ENCODE measurements around the gene INS. TPM values are rescaled to one million over a fixed set of nuclear protein-coding genes. Genes with fewer than 3 reads are reported as not detected.

Gene INS
- total RNA-seq, 1 experiment from 2014 or later, result not detected

DNA sequence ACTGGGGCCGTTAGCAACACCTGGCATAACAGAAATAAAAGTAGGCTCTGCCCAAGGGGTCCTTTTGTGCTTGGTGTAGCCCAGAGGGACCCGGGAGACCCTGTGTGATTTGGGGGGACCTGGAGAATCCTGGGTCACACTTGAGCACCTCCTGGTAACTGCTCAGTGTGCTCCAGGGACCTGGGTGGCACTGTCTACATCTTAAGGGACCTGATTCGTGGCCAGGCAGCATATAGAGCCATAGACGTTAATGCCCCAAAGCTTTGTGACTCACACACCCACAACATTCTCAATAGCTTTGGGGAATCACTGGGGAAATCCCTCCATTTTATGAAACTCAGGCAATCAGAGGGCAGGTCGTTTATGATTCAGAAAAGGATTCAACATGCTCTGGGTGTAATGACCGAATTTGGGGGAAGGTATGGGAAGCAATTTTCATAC, 18.2 kb downstream of the INS start:
- H3T11ph ChIP-seq (ENCODE audit: low read length), result no peak overlapping the region
- no peak overlapping the region for H3K4ac ChIP-seq (ENCODE audit: low read depth, low read length)
- no peak overlapping the region for H4K8ac ChIP-seq (replicated peaks; ENCODE audit: insufficient read length, low read depth, low read length)
- H3K18ac ChIP-seq (ENCODE audit: insufficient read length, low read depth, low read length), result no peak overlapping the region
- H3K4me1 ChIP-seq (ENCODE audit: insufficient read depth, low read length), result no peaks in the 10 kb centered on the region
- H3K9me3 ChIP-seq (ENCODE audit: control insufficient read depth, low read depth, low read length), result no peaks in the 10 kb centered on the region
- H2AFZ ChIP-seq (ENCODE audit: low read length), result no peak overlapping the region
- H3K9me3 Mint-ChIP-seq, result peaks cover 2 to 9% of the 10 kb centered on the region in 2 experiments; a peak in 3 of 5 replicates
- peaks cover 91% of the 10 kb centered on the region for H3K27me3 Mint-ChIP-seq (ENCODE audit: low read depth)
- H2BK20ac ChIP-seq (ENCODE audit: low read depth, low read length, poor library complexity, severe bottlenecking), result no peak overlapping the region
- H3K14ac ChIP-seq (ENCODE audit: insufficient read depth, low read length), result no peak overlapping the region
- TF ChIP-seq, protein P1, sequence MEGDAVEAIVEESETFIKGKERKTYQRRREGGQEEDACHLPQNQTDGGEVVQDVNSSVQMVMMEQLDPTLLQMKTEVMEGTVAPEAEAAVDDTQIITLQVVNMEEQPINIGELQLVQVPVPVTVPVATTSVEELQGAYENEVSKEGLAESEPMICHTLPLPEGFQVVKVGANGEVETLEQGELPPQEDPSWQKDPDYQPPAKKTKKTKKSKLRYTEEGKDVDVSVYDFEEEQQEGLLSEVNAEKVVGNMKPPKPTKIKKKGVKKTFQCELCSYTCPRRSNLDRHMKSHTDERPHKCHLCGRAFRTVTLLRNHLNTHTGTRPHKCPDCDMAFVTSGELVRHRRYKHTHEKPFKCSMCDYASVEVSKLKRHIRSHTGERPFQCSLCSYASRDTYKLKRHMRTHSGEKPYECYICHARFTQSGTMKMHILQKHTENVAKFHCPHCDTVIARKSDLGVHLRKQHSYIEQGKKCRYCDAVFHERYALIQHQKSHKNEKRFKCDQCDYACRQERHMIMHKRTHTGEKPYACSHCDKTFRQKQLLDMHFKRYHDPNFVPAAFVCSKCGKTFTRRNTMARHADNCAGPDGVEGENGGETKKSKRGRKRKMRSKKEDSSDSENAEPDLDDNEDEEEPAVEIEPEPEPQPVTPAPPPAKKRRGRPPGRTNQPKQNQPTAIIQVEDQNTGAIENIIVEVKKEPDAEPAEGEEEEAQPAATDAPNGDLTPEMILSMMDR (conservative IDR thresholded peaks at IDR 0.05), result no peak
- no peak overlapping the region for H4K5ac ChIP-seq (ENCODE audit: insufficient read length, low read depth, low read length)
- no peak overlapping the region for H3K23ac ChIP-seq (ENCODE audit: insufficient read length, low read depth, low read length)
- DNase-seq, result no peak
- H3K79me1 ChIP-seq (ENCODE audit: insufficient read depth, low read depth, low read length, poor library complexity, severe bottlenecking), result no peaks in the 10 kb centered on the region
- no peak overlapping the region for H3K4me3 Mint-ChIP-seq
- no peak overlapping the region for H3K27ac Mint-ChIP-seq
- H3K79me2 ChIP-seq (ENCODE audit: insufficient read depth, low read length), result no peaks in the 10 kb centered on the region
- H3K36me3 Mint-ChIP-seq (ENCODE audit: insufficient read depth in 1 of 3, low read depth in 3 of 3), result no peaks in the 10 kb centered on the region; a peak in 1 of 7 replicates
- H3K23me2 ChIP-seq (ENCODE audit: insufficient read length, low read depth, low read length, poor library complexity, severe bottlenecking), result peaks cover 4% of the 10 kb centered on the region
- H4K91ac ChIP-seq (ENCODE audit: insufficient read length, low read depth, low read length), result no peak overlapping the region
- no CpG with 5 or more reads among the region's 6 CpGs for whole genome bisulfite sequencing (ENCODE audit: extremely low coverage, insufficient read length, low lambda C conversion rate)
- no peak overlapping the region for H2BK120ac ChIP-seq (ENCODE audit: low read depth, low read length, poor library complexity, severe bottlenecking)
- no peak overlapping the region for H2BK15ac ChIP-seq (ENCODE audit: low read depth, low read length)
- H3K56ac ChIP-seq (ENCODE audit: insufficient read length, low read depth, low read length), result no peak overlapping the region
- H2AK5ac ChIP-seq (ENCODE audit: insufficient read length, low read length), result no peak overlapping the region
- peaks cover 6 to 22% of the 10 kb centered on the region in 2 experiments; a peak in 3 of 4 replicates for H3K4me1 Mint-ChIP-seq
- no peak overlapping the region for H3K4me2 ChIP-seq (ENCODE audit: insufficient read depth, insufficient read length, low read length)
- peaks cover 81% of the 10 kb centered on the region for H3K27me3 ChIP-seq (ENCODE audit: insufficient read depth, low read length)
- H3K27ac ChIP-seq (ENCODE audit: insufficient read length, low read depth, low read length), result no peak overlapping the region
- H2BK5ac ChIP-seq (ENCODE audit: insufficient read length, low read length), result no peak overlapping the region
- peaks cover 2% of the 10 kb centered on the region for H4K20me1 ChIP-seq (ENCODE audit: control insufficient read depth, insufficient read depth, insufficient read length)
- H2BK12ac ChIP-seq (ENCODE audit: insufficient read length, low read depth, low read length), result no peak overlapping the region
- H3K9ac ChIP-seq (ENCODE audit: extremely low read depth, insufficient read length, low read length), result no peak overlapping the region

All from H9 (cell line).